SK-N-SH (cell line): Measurements from ENCODE around the gene ELOVL3. TPM values are rescaled to one million over a fixed set of nuclear protein-coding genes. Genes with fewer than 3 reads are reported as not detected.

Experiments
- CTCF ChIA-PET: fragments of 300-600, 350-600 bp; formaldehyde crosslinking; extraction: SDS; loops from one replicate; lab custom pipeline; 2021; lab: Yijun Ruan, JAX
- POLR2A ChIA-PET: fragments of 350-600 bp; sonication (Branson Sonifier 250); formaldehyde crosslinking; extraction: SDS; loops from one replicate; lab custom pipeline; 2020; ENCODE audit warnings: antibody characterized with exemption, inconsistent platforms; lab: Yijun Ruan, JAX
- DNase-seq: peaks from one replicate; pipeline ENCODE4 v3.0.0; 2012
- H2AFZ ChIP-seq: fragments of 200-600 bp; sonication (generic); 2 replicates; pipeline ENCODE4 v1.8.1; 2016; ENCODE audit warnings: antibody characterized with exemption, mild to moderate bottlenecking, low read depth
- H3F3A ChIP-seq: fragments of 200-600 bp; sonication (generic); replicated peaks from 2 replicates; pipeline ENCODE3; 2016; ENCODE audit warnings: antibody characterized with exemption, mild to moderate bottlenecking; ENCODE audit not compliant: insufficient read depth
- H3K27ac ChIP-seq, 2 experiments: fragments of 200-500 bp in 1 of 2; fragments of 200-600 bp in 1 of 2; sonication (Bioruptor generic) in 1 of 2; sonication (generic), shearing (Covaris generic) in 1 of 2; 2 replicates each; pipeline versions ENCODE4 v1.5.1 to v1.6.1; 2014 to 2016; ENCODE audit warnings: low read depth in 2 of 2, inconsistent platforms in 1 of 2, low read length in 1 of 2, mild to moderate bottlenecking in 1 of 2, mixed read lengths in 1 of 2
- H3K27me3 ChIP-seq: fragments of 200-600 bp; sonication (generic), shearing (Covaris generic); 2 replicates; pipeline ENCODE4 v1.6.1; 2016; ENCODE audit warnings: mixed run types; ENCODE audit not compliant: insufficient read depth
- H3K36me3 ChIP-seq, 2 experiments: fragments of 200-500 bp in 1 of 2; fragments of 200-600 bp in 1 of 2; sonication (Bioruptor generic) in 1 of 2; sonication (generic) in 1 of 2; replicated peaks in 1 of 2; 2 replicates each; pipeline versions ENCODE3 to v1.5.1; 2014 to 2016; ENCODE audit warnings: low read length in 1 of 2, mild to moderate bottlenecking in 1 of 2; ENCODE audit not compliant: insufficient read depth in 2 of 2, control insufficient read depth in 1 of 2
- H3K4me1 ChIP-seq, 2 experiments: fragments of 200-500 bp in 1 of 2; fragments of 200-600 bp in 1 of 2; sonication (Bioruptor generic) in 1 of 2; sonication (generic), shearing (Covaris generic) in 1 of 2; 2 replicates each; pipeline versions ENCODE4 v1.5.1 to v1.6.1; 2014 to 2016; ENCODE audit warnings: low read depth in 1 of 2, low read length in 1 of 2, mixed run types in 1 of 2; ENCODE audit not compliant: insufficient read depth in 2 of 2, control insufficient read depth in 1 of 2
- H3K4me2 ChIP-seq: fragments of 200-600 bp; sonication (generic), shearing (Covaris generic); 2 replicates; pipeline ENCODE4 v1.6.1; 2017; ENCODE audit warnings: mixed run types
- H3K4me3 ChIP-seq, 2 experiments: fragments of 200-500 bp in 1 of 2; fragments of 200-600 bp in 1 of 2; sonication (Bioruptor generic) in 1 of 2; sonication (generic), shearing (Covaris generic) in 1 of 2; 2 replicates each; pipeline versions ENCODE4 v1.5.1 to v1.8.1; 2014 to 2016; ENCODE audit warnings: low read depth in 2 of 2, inconsistent platforms in 1 of 2, low read length in 1 of 2, mild to moderate bottlenecking in 1 of 2, mixed read lengths in 1 of 2, moderate library complexity in 1 of 2
- H3K79me2 ChIP-seq: fragments of 200-600 bp; sonication (generic); 2 replicates; pipeline ENCODE4 v1.8.1; 2017; ENCODE audit warnings: mild to moderate bottlenecking; ENCODE audit not compliant: insufficient read depth
- H3K9ac ChIP-seq: fragments of 200-600 bp; sonication (generic); 2 replicates; pipeline ENCODE4 v1.6.1; 2017; ENCODE audit warnings: mixed run types
- H3K9me2 ChIP-seq: fragments of 200-600 bp; sonication (generic); 2 replicates; pipeline ENCODE4 v1.6.1; 2017; ENCODE audit warnings: mixed run types
- H3K9me3 ChIP-seq: fragments of 200-600 bp; sonication (generic); 2 replicates; pipeline ENCODE4 v1.6.1; 2017; ENCODE audit warnings: mixed run types, mild to moderate bottlenecking, moderate library complexity
- H4K20me1 ChIP-seq: fragments of 200-600 bp; sonication (generic); 2 replicates; pipeline ENCODE4 v1.6.1; 2017; ENCODE audit warnings: mild to moderate bottlenecking, mixed run types; ENCODE audit not compliant: insufficient read depth
- CHD2 ChIP-seq: fragments of 150-350 bp; IDR thresholded peaks from 2 replicates; pipeline ENCODE4 v1.6.1; 2018; ENCODE audit warnings: low read length; ENCODE audit not compliant: partially characterized antibody
- ELF1 ChIP-seq: IDR thresholded peaks from 2 replicates; pipeline ENCODE4 v1.4.0; 2012
- EZH2phosphoT487 ChIP-seq: fragments of 200-600 bp; sonication (generic); IDR thresholded peaks from 2 replicates; pipeline ENCODE4 v1.6.1; 2017; ENCODE audit warnings: low read depth, mixed run types, mild to moderate bottlenecking, antibody characterized with exemption, moderate library complexity, borderline replicate concordance
- FOSL2 ChIP-seq: IDR thresholded peaks from 2 replicates; pipeline ENCODE4 v1.4.0; 2012; ENCODE audit warnings: low read depth, mild to moderate bottlenecking, moderate library complexity, borderline replicate concordance
- NFIC ChIP-seq: IDR thresholded peaks from 2 replicates; pipeline ENCODE4 v1.4.0; 2012; ENCODE audit warnings: borderline replicate concordance
- NRF1 ChIP-seq: IDR thresholded peaks from 2 replicates; pipeline ENCODE4 v1.6.1; 2012; ENCODE audit warnings: low read depth, mild to moderate bottlenecking, low read length
- POLR2AphosphoS5 ChIP-seq: IDR thresholded peaks from 2 replicates; pipeline ENCODE4 v1.6.1; 2012; ENCODE audit warnings: low read depth, low read length
- RCOR1 ChIP-seq: fragments of 150-350 bp; IDR thresholded peaks from 2 replicates; pipeline ENCODE4 v1.6.1; 2017; ENCODE audit warnings: antibody characterized with exemption, low read length
- TAF1 ChIP-seq: IDR thresholded peaks from 2 replicates; pipeline ENCODE4 v1.6.1; 2012; ENCODE audit warnings: low read depth, mild to moderate bottlenecking, low read length, moderate library complexity, borderline replicate concordance
- WGBS: methylation state at CpG from one replicate; pipeline ENCODE4 v1.1.6; 2017; ENCODE audit warnings: low lambda C conversion rate; 5-methylcytosine and 5-hydroxymethylcytosine counted together
- polyA plus RNA-seq, 3 experiments: library from polyadenylated mRNA; depleted of rRNA; stranded (reverse); fragments of >200 nt; gene quantifications; 2 replicates each; pipeline ENCODE4 v1.2.3, GENCODE V29; 2012
- TF ChIP-seq, protein P1 (sequence below): IDR thresholded peaks from 2 replicates; pipeline ENCODE4 v1.4.0; 2012; ENCODE audit warnings: low read depth, borderline replicate concordance
- TF ChIP-seq, protein P2 (sequence below): fragments of 150-350 bp; IDR thresholded peaks from 2 replicates; pipeline ENCODE4 v1.6.1; 2017; ENCODE audit warnings: antibody characterized with exemption, low read length, low read depth, borderline replicate concordance

ELOVL3 gene
- polyA plus RNA-seq, 1 of the 3 experiments (the other 2 are of a cell fraction), result 0.25 TPM

DNA sequence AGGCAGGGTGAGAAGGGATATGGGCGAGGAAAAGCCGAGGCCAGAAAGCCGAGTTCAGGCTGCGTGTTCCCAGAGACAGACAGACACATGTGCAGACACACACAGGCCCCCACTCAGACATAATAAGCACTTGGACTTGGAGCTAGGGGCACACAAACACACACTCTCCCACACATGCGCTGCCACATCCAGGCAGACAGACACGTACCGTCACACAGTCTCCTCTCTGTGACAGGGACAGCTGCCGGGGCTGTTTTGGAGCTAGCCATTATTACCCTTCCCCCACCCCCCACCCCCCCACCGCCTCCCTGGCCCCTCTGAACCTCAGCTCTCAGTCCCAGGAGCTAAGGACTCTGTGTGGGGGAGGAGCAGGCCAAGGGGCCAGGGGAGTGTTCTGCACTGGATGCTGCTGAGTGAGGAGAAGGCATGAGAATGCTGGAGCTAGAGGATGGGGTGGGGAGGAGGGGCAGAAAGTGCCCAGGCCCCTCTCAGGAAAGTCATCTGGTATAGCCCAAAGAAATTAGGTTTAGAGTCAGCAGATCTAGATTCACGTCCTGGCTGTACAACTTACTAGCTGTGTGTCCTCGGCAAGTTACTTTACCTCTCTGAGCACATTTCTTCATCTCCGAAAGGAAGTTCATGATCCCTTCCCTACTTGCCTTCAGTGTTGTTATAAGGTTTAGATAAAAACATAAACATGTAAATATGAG lies 8.9 kb downstream of the ELOVL3 start:
- Histone ChIP-seq H4K20me1 (no peaks in the 10 kb centered on the region), H3K27ac (no peak overlapping the region), H3K4me2 (no peak overlapping the region), H3K4me3 (no peak overlapping the region), H3K9me3 (no peaks in the 10 kb centered on the region), H3K4me1 (peaks cover 0 to 8% of the 10 kb centered on the region in 2 experiments; a peak in 1 of 4 replicates), H2AFZ (no peak overlapping the region), H3K36me3 (no peaks in the 10 kb centered on the region), H3K79me2 (no peaks in the 10 kb centered on the region), H3K9ac (no peak overlapping the region), H3K9me2 (no peaks in the 10 kb centered on the region), H3F3A (peaks cover 14% of the 10 kb centered on the region), H3K27me3 (peaks cover 5% of the 10 kb centered on the region; the same call in 1 of the 2 replicates)
- peak; percentile 21 for DNase-seq
- ChIA-PET CTCF (interaction anchor here (0.6 to 23.6 kb wide), 10 partner anchors 9 to 168 kb away, joined by 3 to 824 read pairs (median 4); partner anchors contain the start of gene ELOVL3), POLR2A (no interaction called here)
- TF ChIP-seq POLR2AphosphoS5 (no peak), ELF1 (no peak), NFIC (no peak), NRF1 (no peak), EZH2phosphoT487 (no peak), RCOR1 (no peak), CHD2 (no peak)
- TF ChIP-seq, protein P1, sequence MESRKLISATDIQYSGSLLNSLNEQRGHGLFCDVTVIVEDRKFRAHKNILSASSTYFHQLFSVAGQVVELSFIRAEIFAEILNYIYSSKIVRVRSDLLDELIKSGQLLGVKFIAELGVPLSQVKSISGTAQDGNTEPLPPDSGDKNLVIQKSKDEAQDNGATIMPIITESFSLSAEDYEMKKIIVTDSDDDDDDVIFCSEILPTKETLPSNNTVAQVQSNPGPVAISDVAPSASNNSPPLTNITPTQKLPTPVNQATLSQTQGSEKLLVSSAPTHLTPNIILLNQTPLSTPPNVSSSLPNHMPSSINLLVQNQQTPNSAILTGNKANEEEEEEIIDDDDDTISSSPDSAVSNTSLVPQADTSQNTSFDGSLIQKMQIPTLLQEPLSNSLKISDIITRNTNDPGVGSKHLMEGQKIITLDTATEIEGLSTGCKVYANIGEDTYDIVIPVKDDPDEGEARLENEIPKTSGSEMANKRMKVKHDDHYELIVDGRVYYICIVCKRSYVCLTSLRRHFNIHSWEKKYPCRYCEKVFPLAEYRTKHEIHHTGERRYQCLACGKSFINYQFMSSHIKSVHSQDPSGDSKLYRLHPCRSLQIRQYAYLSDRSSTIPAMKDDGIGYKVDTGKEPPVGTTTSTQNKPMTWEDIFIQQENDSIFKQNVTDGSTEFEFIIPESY, result no peak
- TF ChIP-seq, protein P2, sequence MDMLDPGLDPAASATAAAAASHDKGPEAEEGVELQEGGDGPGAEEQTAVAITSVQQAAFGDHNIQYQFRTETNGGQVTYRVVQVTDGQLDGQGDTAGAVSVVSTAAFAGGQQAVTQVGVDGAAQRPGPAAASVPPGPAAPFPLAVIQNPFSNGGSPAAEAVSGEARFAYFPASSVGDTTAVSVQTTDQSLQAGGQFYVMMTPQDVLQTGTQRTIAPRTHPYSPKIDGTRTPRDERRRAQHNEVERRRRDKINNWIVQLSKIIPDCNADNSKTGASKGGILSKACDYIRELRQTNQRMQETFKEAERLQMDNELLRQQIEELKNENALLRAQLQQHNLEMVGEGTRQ, result no peak
- 84% methylated on average over 12 of the region's 12 CpGs for WGBS

DNA sequence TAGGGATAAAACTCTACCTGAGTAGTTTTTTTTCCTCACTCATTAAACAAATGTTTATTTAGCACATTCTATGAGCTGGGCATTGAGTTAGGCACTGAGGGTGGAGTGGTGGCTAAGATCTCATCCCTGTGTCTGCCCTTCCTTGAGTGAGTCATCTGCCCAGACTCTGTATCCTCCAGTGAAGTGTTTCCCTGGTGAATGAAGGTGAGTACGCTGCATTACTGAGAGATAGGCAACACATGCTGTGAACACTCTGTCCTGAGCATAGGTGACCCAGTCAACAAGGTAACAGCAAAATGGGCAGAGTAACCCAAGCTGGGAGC lies 9.5 kb downstream of the ELOVL3 start:
- Histone ChIP-seq H3K36me3 (no peaks in the 10 kb centered on the region), H3K27me3 (peaks cover 10% of the 10 kb centered on the region; the same call in 1 of the 2 replicates)
- DNase-seq, result no peak

More for the DNA sequence above, 9.5 kb downstream of the ELOVL3 start:
- H3K9ac ChIP-seq, result no peak overlapping the region
- H3K9me3 ChIP-seq, result no peaks in the 10 kb centered on the region
- WGBS, result 92% methylated on average over 1 of the region's 1 CpG
- H2AFZ ChIP-seq, result no peak overlapping the region
- no peak overlapping the region for H3K4me2 ChIP-seq
- peaks cover 14% of the 10 kb centered on the region for H3F3A ChIP-seq
- H3K9me2 ChIP-seq, result no peaks in the 10 kb centered on the region
- no peak overlapping the region for H3K4me3 ChIP-seq
- H3K79me2 ChIP-seq, result no peaks in the 10 kb centered on the region
- no peak for TF ChIP-seq TAF1
- 0 out of 2 replicates have a peak, but pooled peaks have one; percentile 8 for TF ChIP-seq FOSL2
- TF ChIP-seq, all 33 proteins: peak for 1
- Histone ChIP-seq H3K4me1 (peaks cover 0 to 7% of the 10 kb centered on the region in 2 experiments; a peak in 1 of 4 replicates), H3K27ac (no peak overlapping the region), H4K20me1 (no peaks in the 10 kb centered on the region)
- CTCF ChIA-PET, result interaction anchor here (1.2 to 23.6 kb wide), 6 partner anchors 66 to 164 kb away, joined by 3 to 824 read pairs (median 4); no protein-coding TSS in a partner anchor
- POLR2A ChIA-PET, result no interaction called here
